GM19035 (cell line): Measurements from ENCODE around the gene NEUROD2.

Experiments
- ATAC-seq: cut with Tn5 transposase; IDR thresholded peaks from one replicate; pipeline ENCODE4 v1.9.1; 2021; ENCODE audit not compliant: unreplicated experiment

The NEUROD2 gene

DNA sequence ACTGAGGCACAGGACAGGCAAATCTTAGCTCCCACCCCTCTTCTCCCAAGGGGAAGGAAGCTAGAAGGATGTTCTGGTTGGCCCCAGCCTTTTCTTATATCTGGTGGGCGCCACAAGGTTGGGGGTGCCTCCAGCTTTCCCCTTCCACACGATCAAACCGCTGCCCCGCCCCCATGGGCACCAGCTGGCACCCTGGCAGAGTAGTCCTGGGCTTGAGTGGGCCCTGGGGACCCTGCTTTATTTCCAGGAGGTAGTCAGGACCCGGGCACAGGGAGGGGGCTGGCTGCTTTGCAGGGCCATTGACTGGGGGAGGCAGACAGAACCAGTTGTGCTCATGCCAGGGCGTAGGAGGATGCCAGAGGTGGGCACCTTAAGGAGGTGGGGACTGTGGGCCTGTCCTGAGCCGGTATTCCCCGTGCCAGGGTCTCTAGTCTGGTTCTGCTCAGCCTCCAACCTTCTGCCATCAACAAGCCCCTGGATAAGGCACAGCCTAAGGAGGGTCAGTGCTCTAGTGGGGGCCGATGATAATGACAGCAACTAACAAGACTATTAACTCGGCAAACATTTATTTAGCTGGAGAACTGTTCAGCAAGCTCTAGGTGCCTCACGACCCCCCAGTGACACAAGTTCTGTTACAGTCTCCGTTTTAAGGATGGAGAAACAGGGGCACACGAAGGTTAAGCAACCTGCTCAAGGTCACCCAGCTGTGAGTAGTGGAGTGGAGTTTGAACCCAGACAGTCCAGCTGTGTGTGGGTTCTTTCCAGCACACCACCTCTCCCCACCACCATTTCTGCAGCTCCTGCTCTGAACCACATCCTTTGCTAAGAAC is 11.5 kb upstream of the NEUROD2 start:
- no peak for ATAC-seq

DNA sequence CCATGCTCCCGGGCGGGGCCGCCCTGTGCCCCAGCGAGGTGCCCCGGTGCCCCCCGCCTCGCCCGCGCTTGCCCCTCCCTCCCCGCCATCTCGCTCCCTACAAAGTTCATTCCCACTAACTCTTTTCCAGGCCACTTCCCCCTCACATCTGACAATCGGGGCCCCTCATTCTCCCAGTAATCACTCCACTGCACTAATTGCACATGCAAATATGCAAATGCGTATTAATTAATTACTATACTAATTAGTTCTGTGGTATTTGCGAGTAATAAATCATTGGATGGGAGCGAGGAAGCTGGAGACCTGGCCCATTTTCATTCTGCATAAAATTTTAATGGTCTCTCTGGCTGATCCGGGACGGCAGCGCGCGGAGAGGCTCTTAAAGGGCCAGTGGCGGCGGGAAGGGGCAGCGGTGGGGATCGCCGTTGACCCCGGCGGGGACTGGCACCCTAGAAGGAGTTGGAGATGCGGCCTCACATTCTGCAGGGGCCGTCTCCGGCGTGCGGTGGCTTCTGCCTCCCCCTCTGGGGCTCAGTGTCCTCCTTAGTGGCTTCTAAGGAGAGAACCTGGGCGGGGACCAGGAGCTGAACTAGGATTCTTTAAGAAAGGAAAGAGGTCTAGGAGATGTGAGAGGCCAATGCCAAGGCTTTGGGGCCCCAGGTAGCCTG is 10.7 kb upstream of the NEUROD2 start:
- no peak for ATAC-seq

DNA sequence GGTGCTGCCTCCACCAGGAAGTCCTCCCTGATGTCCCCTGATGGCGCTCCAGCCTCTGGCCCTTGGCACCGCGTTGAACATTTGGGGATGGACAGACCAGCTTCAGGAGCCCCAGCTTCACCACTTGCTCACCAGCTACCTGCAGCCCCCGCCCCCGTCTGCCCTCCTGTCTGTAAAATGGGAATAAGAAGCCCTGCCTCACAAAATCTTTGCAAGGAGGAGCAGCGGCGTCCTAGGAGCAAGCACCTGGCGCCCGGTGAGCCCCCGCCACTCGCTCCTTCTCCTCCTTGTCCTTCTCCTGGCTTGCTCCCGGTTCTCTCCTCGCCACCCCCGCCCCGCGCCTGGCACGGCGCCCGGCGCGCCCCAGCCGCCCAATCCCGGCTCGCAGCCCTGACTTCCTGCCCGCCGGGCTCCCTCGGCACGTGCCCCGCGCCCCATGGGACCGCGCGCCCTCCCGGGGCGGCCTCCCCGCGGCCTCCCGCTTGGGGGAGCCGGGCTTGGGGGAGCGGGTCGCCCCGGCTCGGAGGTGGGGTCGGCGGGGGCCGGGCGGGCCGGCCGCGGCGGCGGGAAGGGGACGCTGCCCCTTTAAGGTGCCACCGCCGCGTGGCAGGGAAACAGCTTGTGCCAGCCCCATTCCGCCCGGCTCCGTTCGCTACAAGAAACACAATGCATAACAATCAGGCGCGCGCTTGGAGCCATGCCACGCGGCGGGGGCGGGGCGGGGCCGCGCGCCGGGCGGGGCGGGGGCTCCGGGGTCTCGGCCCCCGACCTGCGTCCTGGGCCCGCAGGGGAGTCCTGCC is 9.9 kb upstream of the NEUROD2 start:
- no peak for ATAC-seq

DNA sequence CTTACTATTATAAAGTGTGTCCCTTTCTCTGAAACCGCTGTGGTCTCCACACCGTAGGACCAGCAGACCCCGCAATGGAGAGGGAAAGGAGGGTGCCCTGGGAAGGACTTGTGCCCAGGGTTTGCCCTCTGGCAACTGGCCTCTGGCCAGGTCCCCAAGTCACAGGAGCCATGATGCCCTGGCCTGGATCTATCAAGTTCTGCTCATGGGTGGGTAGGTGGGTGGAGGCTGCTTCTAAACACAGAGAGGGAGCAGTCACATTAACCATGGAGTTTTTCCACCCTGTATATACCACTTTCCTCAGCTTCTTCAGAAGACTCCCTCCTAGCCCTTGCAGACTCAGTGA is 9.4 kb upstream of the NEUROD2 start:
- no peak for ATAC-seq

- ATAC-seq = no peak
These were observed 7.7 kb upstream of the NEUROD2 start for GRCh38 chr17:39615434-39615833.

GRCh38 chr17:39614545-39615157 is 6.9 kb upstream of the NEUROD2 start:
- ATAC-seq = no peak

GRCh38 chr17:39612935-39613464 is 5.3 kb upstream of the NEUROD2 start:
- no peak for ATAC-seq

DNA sequence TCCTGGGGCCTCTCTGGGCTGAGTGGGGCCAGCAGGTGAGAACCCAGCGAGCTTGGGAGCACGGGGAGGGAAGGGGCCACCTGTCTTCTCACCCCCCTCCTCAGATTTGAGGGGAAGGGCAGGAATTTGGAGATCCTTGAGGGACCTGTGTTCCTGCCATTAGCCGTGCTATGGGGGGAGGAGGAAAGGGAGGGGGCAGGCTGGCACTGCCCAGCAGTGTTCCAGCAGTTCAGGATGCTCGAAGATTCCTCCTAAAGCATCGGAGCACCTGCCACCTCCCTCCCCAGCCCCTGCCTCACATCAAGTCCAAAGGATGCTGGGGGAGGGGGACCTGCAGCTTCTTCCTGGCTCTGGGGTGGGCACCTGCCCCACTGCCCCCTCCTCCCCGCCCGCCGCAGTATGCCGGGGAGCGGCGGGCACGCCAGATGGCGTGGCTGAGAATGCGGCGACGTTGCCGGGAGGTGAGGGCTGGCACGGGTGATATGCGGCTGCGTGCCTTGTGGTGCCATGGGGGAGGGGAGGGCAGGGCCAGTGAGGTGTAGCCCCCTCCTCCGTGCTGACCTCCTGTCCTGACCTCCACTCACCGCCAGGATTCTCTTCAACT is 4.7 kb upstream of the NEUROD2 start:
- no peak for ATAC-seq

GRCh38 chr17:39611401-39612112 is 3.8 kb upstream of the NEUROD2 start:
- ATAC-seq = no peak

DNA sequence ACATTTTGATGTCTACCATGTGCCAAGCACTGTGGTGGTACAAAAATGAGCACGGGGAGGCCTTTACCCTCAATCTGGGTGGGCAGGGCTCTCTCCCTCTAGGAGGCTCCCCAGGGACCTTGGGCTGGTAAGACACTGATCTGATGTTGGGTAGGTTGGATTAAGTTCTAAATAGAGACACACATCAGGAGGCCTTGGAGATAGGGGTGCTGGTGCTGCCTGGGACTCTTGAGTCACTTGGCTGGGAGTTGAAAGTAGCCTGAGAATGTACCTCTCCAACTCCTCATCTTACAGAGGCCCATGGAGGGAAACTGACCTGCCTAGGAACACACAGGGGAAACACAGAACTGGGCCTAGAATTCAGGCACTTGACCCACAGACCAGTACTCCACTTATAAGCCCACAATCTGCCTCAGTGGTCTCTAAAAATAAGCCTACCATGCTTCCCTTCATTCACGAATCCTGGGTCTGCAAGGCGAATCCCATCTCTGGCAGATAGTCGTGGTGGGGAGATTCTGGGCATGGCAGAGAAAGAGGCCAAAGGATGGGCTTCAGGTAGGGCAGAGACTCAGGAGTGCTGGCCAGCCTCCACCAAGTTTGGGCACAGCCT is 1.8 kb upstream of the NEUROD2 start:
- no peak for ATAC-seq

DNA sequence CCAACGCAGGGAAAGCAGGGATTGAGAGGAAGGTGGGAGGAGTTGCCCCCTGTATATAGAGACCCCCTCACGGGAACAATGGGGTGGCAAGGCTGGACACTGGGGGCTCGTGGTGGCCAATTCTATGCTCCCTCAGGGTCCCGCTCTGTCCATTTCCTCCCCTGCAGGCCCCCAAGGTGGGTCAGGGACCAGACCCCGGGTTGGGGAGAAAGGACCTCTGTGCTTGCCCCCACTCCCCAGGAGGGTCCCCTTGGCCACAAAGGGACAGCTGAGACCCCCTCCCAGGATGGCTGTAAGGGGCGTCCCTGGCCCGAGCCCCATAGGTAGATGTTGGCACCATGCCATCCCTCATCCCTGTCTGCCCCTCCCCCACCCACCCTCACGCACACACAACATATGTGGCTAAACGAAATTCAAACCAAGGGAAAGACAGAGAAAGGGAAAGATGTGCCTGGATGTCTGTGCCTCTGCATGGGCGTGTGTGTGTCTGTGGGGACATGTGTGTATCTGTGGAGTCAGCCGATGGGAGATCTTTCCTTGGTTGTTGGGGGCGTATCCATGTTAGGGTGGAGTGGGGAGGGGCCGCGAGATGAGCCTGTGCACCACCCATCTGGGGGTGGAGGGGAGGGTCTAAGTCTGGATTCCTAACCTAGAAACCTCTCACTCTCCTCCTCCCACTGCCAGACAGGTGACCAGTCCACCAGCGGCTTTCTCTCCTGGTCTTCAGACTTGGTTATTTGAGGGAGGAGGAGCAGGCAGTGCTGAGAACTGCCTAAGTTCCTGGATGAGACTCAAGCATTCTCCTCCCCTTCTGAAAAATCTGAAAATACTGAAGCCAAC is 642 bp upstream of the NEUROD2 start:
- no peak for ATAC-seq

GRCh38 chr17:39607057-39607850 is 466 bp downstream of the NEUROD2 start:
- no peak for ATAC-seq

DNA sequence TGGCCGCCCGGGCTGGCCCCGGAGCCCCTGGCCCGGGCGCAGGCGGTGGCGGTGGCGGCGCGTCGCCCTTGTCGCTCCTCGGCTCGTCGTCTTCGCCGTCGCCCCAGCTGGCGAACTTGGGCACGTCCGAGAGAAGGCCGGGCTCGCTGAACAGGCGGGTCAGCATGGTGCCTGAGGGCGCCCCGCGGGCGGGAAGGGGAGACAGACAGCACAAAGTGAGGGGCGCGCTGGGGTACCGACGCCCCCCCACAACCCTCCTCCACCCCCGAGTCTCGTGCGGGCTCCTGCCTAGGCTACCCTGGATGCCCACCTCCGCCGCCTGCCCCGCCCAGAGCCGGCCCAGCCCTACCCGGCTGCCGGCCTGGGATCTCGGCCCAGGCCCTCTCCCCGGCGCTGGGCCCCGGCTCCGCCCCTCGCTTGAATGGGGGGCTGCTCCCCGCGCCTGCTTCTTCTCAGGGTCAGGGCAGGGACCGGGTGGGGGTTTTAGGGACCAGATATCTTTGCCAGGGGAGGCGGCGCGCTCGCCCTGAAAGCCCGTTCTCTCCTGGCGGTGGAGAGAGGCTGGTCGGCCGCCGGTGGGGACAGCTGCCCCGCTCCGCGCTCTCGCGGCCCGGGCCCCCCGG is 1.2 kb downstream of the NEUROD2 start:
- ATAC-seq = no peak

DNA sequence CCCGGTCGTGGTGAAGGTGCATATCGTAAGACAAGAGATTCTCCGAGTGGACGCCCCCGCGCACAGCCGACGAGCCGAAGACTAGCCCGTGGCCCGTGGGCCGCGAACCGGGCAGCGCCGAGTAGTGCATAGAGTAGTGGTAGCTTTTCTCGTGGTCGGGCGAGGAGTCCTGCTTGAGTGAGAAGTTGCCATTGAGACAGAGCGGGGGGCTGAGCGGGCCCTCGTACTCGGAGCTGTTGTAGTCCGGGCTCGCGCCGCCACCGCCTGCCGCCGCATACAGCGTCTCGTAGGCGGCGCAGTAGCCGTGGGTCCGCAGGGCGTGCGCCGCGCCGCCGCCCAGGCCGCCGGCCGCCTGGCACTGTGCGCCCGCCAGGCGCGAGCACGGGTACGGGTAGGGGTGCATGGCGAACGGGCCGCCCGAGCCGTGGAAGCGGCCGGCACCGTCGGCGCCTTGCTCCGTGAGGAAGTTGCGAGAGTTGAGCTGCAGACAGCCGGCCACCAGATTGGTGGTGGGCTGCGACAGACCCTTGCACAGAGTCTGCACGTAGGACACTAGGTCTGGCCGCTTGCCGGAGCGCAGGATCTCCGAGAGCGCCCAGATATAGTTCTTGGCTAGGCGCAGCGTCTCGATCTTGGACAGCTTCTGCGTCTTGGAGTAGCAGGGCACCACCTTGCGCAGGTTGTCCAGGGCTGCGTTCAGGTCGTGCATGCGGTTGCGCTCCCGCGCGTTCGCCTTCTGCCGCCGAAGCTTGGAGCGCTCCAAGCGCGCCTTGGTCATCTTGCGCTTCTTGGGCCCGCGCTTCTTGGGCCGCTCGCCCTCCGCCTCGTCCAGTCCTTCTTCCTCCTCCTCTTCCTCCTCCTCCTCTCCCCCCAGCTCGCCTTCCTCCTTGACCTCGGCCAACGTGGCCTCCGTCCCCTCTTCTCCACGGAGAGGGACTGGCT is 2.0 kb downstream of the NEUROD2 start:
- ATAC-seq = no peak

DNA sequence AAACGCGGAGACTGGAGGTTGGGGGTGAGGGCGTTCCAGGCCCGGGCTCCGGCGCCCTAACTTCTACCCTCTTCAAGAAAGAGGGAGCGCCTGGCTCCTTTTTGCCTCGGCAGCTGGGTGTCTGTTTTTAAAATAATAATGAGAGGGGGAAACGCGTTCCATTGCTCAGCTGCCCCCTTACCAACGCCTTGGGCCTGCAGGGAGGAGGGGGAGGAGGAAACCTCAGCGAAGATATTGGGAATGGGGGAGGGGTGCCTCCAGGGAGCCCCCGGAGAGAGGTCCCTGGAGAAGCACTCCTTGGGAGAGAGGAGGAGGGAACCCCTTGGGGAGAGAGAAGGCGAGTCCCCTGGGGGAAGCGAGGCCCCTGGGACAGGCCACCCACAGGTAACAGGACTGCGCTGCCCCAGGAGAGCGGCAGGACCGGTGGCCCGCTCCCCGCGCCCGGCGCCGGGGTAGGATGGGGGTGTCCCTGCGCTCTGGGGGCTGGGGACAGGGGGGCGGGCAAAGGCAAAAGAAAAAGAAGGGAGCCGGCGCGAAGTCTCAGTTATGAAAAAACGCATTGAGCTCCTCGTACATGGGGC is 2.7 kb downstream of the NEUROD2 start:
- ATAC-seq = no peak
